Vagina (tissue), 1 donor: Measurements from ENCODE around the gene LLGL1. TPM values are rescaled to one million over a fixed set of nuclear protein-coding genes. Genes with fewer than 3 reads are reported as not detected.

Experiments
- total RNA-seq: library from RNA; depleted of rRNA; stranded (reverse); fragments of >200 nt; gene quantifications from one replicate; pipeline ENCODE4 v1.2.3, GENCODE V29; 2016

Gene LLGL1
- total RNA-seq, 1 donor from 2014 or later, result 27.7 TPM

Other genes with a start within 250 kb of the LLGL1 start
- gene ATPAF2, start 186.5 kb upstream of the LLGL1 start, total RNA-seq, result 15.5 TPM
- gene GID4, start 186.2 kb upstream of the LLGL1 start, total RNA-seq, result 11.3 TPM
- gene DRG2, start 137.7 kb upstream of the LLGL1 start, total RNA-seq, result 40.8 TPM
- 6.1 TPM for gene MYO15A, start 116.9 kb upstream of the LLGL1 start, total RNA-seq
- 77.3 TPM for gene ALKBH5, start 41.8 kb upstream of the LLGL1 start, total RNA-seq
- gene FLII, start 33.1 kb downstream of the LLGL1 start, total RNA-seq, result 277 TPM
- 18.4 TPM for gene MIEF2, start 35.0 kb downstream of the LLGL1 start, total RNA-seq
- 15.5 TPM for gene TOP3A, start 89.4 kb downstream of the LLGL1 start, total RNA-seq
- 11.0 TPM for gene SMCR8, start 89.7 kb downstream of the LLGL1 start, total RNA-seq
- gene SHMT1, start 137.9 kb downstream of the LLGL1 start, total RNA-seq, result 31.4 TPM
- gene EVPLL, start 152.1 kb downstream of the LLGL1 start, total RNA-seq, result 16.7 TPM